ENCODE measurements around the gene TEAD2. TPM values are rescaled to one million over a fixed set of nuclear protein-coding genes. Genes with fewer than 3 reads are reported as not detected.

Gene TEAD2
- total and polyA plus RNA-seq, 9 of the 15 experiments (the other 6 are each of a cell fraction or from before 2014, with no cell fraction given), result 1.6 to 27.0 (median 13.9) TPM

DNA sequence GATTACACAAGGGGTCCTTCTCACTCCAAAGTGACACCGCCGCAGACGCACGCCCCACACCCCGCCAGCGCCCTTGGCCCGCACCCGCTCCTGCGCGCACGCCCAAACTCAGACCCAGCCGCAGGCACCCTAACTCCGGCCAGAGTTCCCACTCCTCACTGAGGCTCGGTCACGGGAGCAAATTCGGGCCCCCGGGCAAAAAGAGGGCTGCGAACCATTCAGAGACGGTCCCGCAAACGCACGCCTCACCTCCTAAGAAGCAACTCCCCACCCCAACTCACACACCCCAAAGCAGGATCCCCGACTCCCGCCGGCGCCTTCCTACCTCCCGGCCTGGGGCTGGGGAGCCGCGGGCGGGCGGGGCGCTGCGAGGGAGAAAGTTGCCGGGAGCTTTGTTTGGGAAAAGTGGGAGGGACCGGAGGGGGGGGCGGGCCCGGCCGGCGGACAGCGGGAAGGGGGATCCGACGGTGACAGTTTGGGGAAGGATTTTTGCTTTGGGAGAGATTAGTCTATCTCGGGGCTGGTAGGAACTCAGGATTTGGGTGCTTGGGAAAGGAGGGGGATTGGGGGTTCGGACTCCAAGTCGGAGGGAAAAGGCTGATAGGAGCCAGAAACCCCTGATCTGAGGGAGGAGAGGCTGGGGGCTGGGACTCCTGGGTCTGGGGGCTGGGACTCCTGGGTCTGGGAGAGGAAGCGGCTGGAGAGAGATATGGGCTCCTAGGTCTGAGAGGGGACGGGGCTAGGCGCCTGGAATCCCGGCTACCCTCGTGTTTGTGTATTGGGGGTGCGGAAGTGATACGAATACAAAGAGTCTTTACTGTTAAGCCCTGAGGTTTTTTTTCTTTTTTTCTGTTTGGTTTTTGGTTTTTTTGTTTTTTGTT is at the start of gene TEAD2 (continued):
- TF ChIP-seq SP1 (CRISPR knock-in tag; IDR thresholded peaks at IDR 0.05), result no peak
- TF ChIP-seq, protein P1, sequence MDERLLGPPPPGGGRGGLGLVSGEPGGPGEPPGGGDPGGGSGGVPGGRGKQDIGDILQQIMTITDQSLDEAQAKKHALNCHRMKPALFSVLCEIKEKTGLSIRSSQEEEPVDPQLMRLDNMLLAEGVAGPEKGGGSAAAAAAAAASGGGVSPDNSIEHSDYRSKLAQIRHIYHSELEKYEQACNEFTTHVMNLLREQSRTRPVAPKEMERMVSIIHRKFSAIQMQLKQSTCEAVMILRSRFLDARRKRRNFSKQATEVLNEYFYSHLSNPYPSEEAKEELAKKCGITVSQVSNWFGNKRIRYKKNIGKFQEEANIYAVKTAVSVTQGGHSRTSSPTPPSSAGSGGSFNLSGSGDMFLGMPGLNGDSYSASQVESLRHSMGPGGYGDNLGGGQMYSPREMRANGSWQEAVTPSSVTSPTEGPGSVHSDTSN (CRISPR knock-in tag; IDR thresholded peaks at IDR 0.05; ENCODE audit: low read depth), result no peak
- TF ChIP-seq, protein P1 (tag; conservative IDR thresholded peaks at IDR 0.05; ENCODE audit: low read depth), result no peak
- peak; percentile 34; the same call in 1 of the 2 replicates for TF ChIP-seq CTBP1 (IDR thresholded peaks at IDR 0.05; ENCODE audit: borderline replicate concordance)
- TF ChIP-seq ZNF263 (CRISPR knock-in tag; IDR thresholded peaks at IDR 0.05; ENCODE audit: borderline replicate concordance), result no peak
- no peak for TF ChIP-seq DIDO1 (tag; IDR thresholded peaks at IDR 0.05; ENCODE audit: low read depth)
- no peak for TF ChIP-seq JUND (IDR thresholded peaks at IDR 0.05; ENCODE audit: borderline replicate concordance, low read depth, low read length)
- no peak for TF ChIP-seq JUND (tag; IDR thresholded peaks at IDR 0.05; ENCODE audit: borderline replicate concordance, low read depth, low read length)
- no peak for TF ChIP-seq ARID2 (IDR thresholded peaks at IDR 0.05)
- no peak for TF ChIP-seq ILK (tag; IDR thresholded peaks at IDR 0.05; ENCODE audit: borderline replicate concordance, low read depth)
- TF ChIP-seq, protein P2, sequence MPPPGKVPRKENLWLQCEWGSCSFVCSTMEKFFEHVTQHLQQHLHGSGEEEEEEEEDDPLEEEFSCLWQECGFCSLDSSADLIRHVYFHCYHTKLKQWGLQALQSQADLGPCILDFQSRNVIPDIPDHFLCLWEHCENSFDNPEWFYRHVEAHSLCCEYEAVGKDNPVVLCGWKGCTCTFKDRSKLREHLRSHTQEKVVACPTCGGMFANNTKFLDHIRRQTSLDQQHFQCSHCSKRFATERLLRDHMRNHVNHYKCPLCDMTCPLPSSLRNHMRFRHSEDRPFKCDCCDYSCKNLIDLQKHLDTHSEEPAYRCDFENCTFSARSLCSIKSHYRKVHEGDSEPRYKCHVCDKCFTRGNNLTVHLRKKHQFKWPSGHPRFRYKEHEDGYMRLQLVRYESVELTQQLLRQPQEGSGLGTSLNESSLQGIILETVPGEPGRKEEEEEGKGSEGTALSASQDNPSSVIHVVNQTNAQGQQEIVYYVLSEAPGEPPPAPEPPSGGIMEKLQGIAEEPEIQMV (tag; conservative IDR thresholded peaks at IDR 0.05; ENCODE audit: low read depth), result no peak
- TF ChIP-seq FOXP1 (CRISPR knock-in tag; IDR thresholded peaks at IDR 0.05), result no peak
- no peak for TF ChIP-seq YY1 (IDR thresholded peaks at IDR 0.05; ENCODE audit: borderline replicate concordance in 1 of 3, control insufficient read depth in 1 of 3, extremely low read depth in 1 of 3, insufficient read depth in 3 of 3, insufficient read length in 1 of 3, insufficient replicate concordance in 2 of 3, low read depth in 1 of 3, low read length in 2 of 3)
- TF ChIP-seq ZNF75A (CRISPR knock-in tag; IDR thresholded peaks at IDR 0.05), result no peak
- no peak for TF ChIP-seq CBFA2T3 (IDR thresholded peaks at IDR 0.05)
- no peak for TF ChIP-seq KHSRP (IDR thresholded peaks at IDR 0.05)
- TF ChIP-seq MAFK (IDR thresholded peaks at IDR 0.05; ENCODE audit: low read length), result no peak
- no peak for TF ChIP-seq ZNF699 (CRISPR knock-in tag; IDR thresholded peaks at IDR 0.05; ENCODE audit: insufficient replicate concordance)
- no peak for TF ChIP-seq HNRNPUL1 (IDR thresholded peaks at IDR 0.05; ENCODE audit: low read length)
- no peak; the same call in 1 of the 2 replicates for TF ChIP-seq NBN (IDR thresholded peaks at IDR 0.05; ENCODE audit: low read depth)
- TF ChIP-seq, protein P3, sequence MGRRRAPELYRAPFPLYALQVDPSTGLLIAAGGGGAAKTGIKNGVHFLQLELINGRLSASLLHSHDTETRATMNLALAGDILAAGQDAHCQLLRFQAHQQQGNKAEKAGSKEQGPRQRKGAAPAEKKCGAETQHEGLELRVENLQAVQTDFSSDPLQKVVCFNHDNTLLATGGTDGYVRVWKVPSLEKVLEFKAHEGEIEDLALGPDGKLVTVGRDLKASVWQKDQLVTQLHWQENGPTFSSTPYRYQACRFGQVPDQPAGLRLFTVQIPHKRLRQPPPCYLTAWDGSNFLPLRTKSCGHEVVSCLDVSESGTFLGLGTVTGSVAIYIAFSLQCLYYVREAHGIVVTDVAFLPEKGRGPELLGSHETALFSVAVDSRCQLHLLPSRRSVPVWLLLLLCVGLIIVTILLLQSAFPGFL (CRISPR knock-in tag; IDR thresholded peaks at IDR 0.05), result no peak
- no peak for TF ChIP-seq NFIX (CRISPR knock-in tag; IDR thresholded peaks at IDR 0.05; ENCODE audit: low read depth)

Data from K562 (cell line).